GM12874 (cell line): ENCODE results near the gene SNF8.

ENCODE experiments used
- CTCF ChIP-seq: IDR thresholded peaks from 2 replicates; pipeline ENCODE4 v1.5.1; 2011; ENCODE audit warnings: low read depth, mild to moderate bottlenecking, control low read depth, low read length, moderate library complexity; ENCODE audit not compliant: insufficient read depth

Gene SNF8

GRCh38 chr17:48894886-48895285, 49.8 kb downstream of the SNF8 start:
- no peak for TF ChIP-seq CTCF

DNA sequence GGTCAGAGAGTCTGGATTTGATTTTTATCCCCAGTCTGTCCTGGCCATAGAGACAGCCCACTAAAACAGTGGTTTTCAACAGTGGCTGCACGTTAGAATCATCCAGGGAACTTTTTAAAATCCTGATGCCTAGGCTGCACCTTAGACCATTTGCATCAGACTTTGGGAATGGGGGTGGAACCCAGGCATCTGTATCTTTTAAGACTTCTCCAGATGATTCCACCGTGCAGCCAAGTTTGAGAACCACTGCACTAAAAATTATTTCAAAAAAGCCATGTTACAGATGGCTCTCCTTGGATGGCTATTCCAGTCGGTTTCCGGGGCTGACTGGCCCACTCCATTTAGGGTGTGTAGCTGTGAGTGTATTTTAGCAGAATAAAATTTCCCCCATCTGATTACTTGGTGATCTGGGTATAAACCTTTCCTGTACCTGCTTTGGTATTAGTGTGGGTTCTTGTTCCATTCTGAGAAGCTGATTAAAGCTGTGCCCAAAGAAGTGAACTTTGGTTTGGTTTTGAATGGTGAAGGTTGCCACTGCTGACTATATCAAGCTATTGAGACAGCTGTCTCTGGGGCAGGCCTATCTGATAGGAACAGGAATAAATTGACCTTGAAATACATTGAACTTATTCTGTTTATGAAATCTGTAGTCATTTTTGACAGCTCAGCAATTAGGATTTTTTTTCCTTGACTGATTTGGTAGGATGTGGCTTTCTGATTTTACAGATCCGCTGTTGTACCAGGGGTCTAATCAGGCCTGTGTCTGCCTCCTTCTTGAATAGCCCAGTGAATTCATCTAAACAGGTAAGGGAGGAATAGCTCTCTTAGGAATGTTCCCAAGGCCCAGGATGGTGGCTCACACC, 50.8 kb downstream of the SNF8 start:
- TF ChIP-seq CTCF: no peak

- no peak for TF ChIP-seq CTCF
Measured at GRCh38 chr17:48892940-48893645, 51.5 kb downstream of the SNF8 start.

DNA sequence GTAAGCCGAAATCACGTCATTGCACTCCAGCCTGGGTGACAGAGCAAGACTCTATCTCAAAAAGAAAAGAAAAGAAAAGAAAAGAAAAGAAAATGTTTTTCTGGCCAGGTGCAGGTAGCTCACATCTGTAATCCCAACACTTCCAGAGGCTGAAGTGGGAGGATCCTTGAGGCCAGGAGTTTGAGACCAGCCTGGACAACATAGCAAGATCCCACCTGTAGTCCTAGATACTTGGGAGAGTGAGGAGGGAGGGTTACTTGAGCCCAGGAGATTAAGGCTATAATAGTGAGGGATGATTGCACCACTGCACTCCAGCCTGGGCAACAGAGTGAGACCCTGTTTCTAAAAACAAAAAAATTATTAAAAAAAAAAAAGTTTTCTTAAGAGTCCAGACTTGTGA, 54.6 kb downstream of the SNF8 start:
- TF ChIP-seq CTCF: no peak

DNA sequence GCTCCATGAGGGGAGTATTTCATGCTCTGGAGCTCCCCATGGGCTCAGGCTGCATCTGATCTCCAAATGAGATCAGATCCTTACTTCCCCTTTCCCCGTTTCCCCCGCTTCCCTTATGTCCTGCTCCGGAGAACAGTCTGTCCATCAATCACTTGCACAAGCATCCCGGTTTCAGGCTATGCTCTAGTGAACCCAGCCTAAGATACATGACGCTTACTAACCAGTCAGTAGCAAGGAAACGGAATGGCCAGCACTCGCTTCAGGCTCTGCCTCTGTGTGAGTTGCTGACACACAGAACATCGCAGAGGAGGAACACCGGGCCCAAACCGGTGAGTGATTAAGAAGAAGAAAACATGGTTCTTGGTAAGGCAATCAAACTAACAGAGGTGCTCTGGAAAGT, 61.5 kb downstream of the SNF8 start:
- no peak for TF ChIP-seq CTCF

DNA sequence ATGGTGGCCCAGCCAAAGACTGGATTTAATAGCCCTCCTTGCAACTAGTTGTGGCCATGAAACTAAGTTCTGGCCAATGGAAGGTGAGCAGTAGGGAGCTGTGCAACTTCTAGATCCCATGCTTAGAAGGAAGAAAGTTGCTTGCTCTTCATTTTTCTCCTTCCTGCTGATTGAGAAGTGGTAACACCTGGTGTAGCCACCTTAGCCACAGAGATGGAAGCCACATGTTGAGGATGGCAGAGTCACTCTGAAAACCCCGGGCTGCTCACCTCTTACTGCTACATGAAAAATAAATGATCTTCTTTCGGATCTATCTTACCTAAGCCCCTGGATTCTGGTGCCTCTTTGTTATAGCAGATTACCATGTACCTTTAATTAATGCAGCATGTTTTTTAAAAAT, 62.4 kb downstream of the SNF8 start:
- TF ChIP-seq CTCF: no peak
